ENCODE results near the gene GRHL1.

Gene GRHL1

DNA sequence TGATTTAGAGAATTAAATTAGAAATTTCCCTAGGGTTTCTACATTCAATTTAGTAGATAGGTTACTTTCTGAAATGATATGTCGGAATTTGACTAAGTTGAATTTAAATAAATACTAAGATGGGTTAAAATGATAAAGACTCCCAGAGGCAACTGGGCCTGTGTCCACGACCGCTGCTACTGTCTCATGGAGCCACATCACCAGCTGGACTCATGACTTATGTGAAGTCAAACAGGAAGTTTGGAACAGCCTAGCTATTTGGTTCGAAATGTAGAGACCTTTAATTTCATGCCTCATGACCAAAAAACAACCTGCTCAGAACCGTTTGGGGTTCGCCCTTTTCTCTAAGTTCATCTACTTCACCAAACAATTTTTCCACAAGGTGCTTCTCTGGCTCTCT, 22.2 kb downstream of the GRHL1 start:
- Histone ChIP-seq H3K9me3 (ENCODE audit: control insufficient read depth, insufficient read depth, low read length) (no peaks in the 10 kb centered on the region), H3K36me3 (ENCODE audit: insufficient read depth, low read length) (no peaks in the 10 kb centered on the region), H3K9ac (ENCODE audit: low read depth, low read length) (no peak overlapping the region), H3K4me1 (ENCODE audit: insufficient read depth, low read length) (0 out of 2 replicates have a peak, but pooled peaks cover 8% of the 10 kb centered on the region)

DNA sequence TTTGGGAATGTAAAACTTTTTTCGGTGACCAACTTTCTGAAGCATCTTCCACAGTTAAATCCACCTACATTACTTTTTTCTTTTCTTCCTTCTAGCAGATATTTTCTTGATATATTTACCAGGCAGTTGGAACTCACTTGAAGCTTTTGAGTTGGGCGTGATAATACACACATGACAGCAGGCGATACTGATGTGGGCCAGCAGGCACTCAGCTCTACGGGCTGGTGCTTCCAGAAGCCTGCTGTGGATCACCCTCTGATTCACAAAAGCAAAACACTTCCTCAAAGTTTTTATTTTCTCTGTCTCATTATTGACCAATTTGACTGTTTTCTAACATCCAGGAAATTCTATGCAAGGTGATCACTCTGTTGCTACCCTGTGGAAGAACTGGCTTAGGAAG, 22.9 kb downstream of the GRHL1 start:
- no peaks in the 10 kb centered on the region for H3K9me3 ChIP-seq (ENCODE audit: control insufficient read depth, insufficient read depth, low read length)
- H3K9ac ChIP-seq (ENCODE audit: low read depth, low read length): no peak overlapping the region
- no peaks in the 10 kb centered on the region for H3K36me3 ChIP-seq (ENCODE audit: insufficient read depth, low read length)
- H3K4me1 ChIP-seq (ENCODE audit: insufficient read depth, low read length): 0 out of 2 replicates have a peak, but pooled peaks cover 8% of the 10 kb centered on the region

DNA sequence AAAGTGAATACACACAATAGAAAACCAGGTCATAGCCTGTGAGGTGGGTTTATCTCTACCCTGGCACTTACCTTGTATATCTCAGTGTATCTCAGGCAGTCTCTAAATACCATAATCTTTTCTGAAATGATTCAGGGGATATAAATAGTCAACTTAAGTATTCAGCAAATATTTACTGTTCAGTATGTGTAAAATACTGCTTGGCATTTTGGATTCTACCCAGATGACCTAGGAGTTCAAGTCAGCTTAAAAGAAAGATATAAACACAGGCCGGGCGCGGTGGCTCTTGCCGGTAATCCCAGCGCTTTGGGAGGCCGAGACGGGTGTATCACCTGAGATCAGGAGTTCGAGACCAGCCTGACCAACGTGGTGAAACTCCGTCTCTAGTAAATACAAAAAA, 23.8 kb downstream of the GRHL1 start:
- H3K36me3 ChIP-seq (ENCODE audit: insufficient read depth, low read length): no peaks in the 10 kb centered on the region
- 0 out of 2 replicates have a peak, but pooled peaks cover 8% of the 10 kb centered on the region for H3K4me1 ChIP-seq (ENCODE audit: insufficient read depth, low read length)
- no peaks in the 10 kb centered on the region for H3K9me3 ChIP-seq (ENCODE audit: control insufficient read depth, insufficient read depth, low read length)
- no peak overlapping the region for H3K9ac ChIP-seq (ENCODE audit: low read depth, low read length)

DNA sequence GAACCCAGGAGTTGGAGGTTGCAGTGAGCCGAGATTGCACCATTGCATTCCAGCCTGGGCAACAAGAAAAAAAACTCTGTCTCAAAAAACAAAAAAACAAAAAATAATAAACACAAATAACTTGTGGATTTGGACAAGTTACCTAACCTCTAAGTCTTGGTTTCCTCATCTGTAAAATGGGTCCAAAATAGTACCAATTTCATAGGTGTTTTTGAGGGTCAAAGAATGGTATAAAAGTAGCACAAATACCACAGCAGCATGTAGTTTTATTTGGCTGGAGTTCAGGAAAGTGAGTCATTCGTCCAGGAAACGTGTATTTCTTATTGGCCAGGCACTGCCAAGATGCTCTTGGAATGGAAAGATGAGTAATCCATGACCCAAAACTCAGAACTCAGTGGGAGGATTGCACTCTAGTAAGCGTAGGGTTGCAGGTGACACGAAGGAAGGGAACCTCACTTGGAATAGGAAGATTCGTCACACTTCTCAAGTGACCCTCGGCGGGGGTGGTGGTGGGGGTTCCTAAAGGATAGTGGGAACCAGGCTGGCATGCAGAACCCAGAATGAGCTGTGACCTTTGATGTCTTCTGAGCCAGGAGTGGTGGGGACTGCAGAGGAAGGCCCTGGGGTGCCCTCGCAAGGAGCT, 24.4 kb downstream of the GRHL1 start:
- Histone ChIP-seq H3K9me3 (ENCODE audit: control insufficient read depth, insufficient read depth, low read length) (no peaks in the 10 kb centered on the region), H3K4me1 (ENCODE audit: insufficient read depth, low read length) (0 out of 2 replicates have a peak, but pooled peaks cover 8% of the 10 kb centered on the region), H3K36me3 (ENCODE audit: insufficient read depth, low read length) (no peaks in the 10 kb centered on the region), H3K9ac (ENCODE audit: low read depth, low read length) (no peak overlapping the region)

DNA sequence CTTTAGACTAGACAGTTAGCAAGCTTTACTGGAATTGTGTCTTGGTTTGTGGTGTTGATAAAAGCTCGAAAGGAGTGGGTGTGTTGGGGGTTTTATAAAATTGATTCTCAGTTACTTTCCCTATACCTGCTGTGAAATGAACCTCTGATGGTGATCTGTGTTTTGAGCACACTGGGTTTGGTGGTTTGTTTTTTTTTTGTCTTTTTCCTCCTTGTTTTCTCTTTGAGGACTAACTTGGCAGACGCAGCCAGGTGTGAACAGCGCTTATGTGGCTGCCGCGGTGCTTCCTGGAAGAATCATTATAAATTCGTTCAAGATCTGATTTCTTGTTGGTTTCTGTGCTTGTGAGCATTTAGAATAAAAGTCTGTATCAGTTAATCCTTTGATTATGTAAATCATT, 28.5 kb downstream of the GRHL1 start:
- Histone ChIP-seq H3K9me3 (ENCODE audit: control insufficient read depth, insufficient read depth, low read length) (no peaks in the 10 kb centered on the region), H3K4me1 (ENCODE audit: insufficient read depth, low read length) (no peaks in the 10 kb centered on the region)

DNA sequence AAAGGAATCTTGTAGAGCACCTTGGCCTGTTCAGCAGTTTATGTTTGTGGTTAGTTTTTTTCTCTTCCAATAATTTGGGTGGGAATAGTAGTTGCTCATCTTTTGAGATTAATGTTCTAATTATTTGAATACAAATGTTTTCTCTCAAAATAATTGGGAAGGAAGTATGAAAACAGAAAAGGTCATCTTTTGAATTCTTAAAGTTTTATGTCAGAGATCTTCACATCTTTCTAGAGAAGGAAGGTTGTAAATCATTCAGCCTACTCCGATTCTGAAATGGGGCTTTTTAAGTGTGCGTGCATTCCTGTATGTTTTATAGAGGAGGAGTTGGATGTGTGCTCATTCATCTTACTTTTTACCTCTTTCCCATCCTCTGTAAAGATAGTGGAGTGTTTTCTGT, 29.0 kb downstream of the GRHL1 start:
- Histone ChIP-seq H3K9ac (ENCODE audit: low read depth, low read length) (no peak overlapping the region), H3K4me1 (ENCODE audit: insufficient read depth, low read length) (no peaks in the 10 kb centered on the region), H3K36me3 (ENCODE audit: insufficient read depth, low read length) (no peaks in the 10 kb centered on the region), H3K9me3 (ENCODE audit: control insufficient read depth, insufficient read depth, low read length) (no peaks in the 10 kb centered on the region)

More for the DNA sequence above, 28.5 kb downstream of the GRHL1 start:
- no peaks in the 10 kb centered on the region for H3K36me3 ChIP-seq (ENCODE audit: insufficient read depth, low read length)
- no peak overlapping the region for H3K9ac ChIP-seq (ENCODE audit: low read depth, low read length)

DNA sequence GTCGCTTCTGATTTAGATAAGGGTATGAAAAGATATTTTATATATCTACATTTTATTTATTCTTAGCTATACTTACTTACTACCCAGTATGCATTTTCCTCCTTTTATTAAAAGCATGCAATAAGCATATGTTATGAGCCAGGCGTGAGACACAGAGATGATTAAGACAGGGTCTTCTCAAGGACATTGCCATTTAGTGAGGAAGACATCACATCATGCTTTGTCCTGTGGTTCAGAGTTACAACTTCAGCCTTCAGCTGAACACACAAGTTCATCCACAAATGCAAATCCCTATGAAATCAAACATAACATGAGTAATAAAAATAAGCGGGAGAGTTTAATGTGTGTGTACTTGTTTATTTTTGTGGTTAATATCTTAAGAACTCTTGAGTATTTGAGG, 30.2 kb downstream of the GRHL1 start:
- H3K36me3 ChIP-seq (ENCODE audit: insufficient read depth, low read length): no peaks in the 10 kb centered on the region
- no peaks in the 10 kb centered on the region for H3K9me3 ChIP-seq (ENCODE audit: control insufficient read depth, insufficient read depth, low read length)
- H3K9ac ChIP-seq (ENCODE audit: low read depth, low read length): no peak overlapping the region
- H3K4me1 ChIP-seq (ENCODE audit: insufficient read depth, low read length): no peaks in the 10 kb centered on the region

DNA sequence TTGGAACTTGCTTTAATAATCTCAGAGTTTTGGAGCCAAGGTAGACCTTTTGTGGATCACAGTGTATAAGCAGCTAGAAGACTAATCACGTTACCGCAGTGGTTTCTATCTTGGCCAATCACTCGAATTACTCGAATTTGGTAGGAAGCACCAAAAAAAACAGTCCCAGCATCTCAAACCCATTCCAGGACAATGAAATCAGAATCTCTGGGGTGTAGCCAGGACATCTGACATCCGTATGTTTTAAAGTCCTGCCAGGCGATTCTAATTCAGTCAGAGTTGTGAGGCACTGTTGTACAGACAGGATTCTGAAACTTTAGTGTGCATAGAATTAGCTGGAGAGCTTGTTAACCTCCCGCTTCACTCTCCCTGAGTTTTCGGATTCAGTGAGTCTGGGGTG, 30.8 kb downstream of the GRHL1 start:
- Histone ChIP-seq H3K4me1 (ENCODE audit: insufficient read depth, low read length) (no peaks in the 10 kb centered on the region), H3K9me3 (ENCODE audit: control insufficient read depth, insufficient read depth, low read length) (no peaks in the 10 kb centered on the region), H3K9ac (ENCODE audit: low read depth, low read length) (no peak overlapping the region), H3K36me3 (ENCODE audit: insufficient read depth, low read length) (no peaks in the 10 kb centered on the region)

DNA sequence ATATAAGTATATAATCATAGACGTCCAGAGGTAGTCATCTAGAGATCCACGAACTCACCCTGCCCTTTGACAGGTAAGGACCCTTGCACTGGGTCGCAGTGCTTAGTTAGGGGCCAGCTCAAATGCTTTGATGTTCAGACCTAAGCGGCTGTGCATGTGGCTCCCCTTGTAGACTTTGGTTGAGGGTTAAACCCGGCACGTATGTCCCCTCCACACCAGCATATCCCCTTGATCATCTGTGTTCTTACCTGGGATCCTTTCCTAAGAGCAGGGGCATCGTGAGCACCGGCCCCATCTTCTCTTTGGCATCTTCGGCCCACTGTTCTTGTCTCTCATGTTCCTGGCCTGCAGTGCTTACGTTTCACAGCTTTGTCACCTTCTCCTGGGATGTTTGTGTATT, 31.4 kb downstream of the GRHL1 start:
- Histone ChIP-seq H3K9ac (ENCODE audit: low read depth, low read length) (no peak overlapping the region), H3K4me1 (ENCODE audit: insufficient read depth, low read length) (no peaks in the 10 kb centered on the region), H3K9me3 (ENCODE audit: control insufficient read depth, insufficient read depth, low read length) (no peaks in the 10 kb centered on the region), H3K36me3 (ENCODE audit: insufficient read depth, low read length) (no peaks in the 10 kb centered on the region)

DNA sequence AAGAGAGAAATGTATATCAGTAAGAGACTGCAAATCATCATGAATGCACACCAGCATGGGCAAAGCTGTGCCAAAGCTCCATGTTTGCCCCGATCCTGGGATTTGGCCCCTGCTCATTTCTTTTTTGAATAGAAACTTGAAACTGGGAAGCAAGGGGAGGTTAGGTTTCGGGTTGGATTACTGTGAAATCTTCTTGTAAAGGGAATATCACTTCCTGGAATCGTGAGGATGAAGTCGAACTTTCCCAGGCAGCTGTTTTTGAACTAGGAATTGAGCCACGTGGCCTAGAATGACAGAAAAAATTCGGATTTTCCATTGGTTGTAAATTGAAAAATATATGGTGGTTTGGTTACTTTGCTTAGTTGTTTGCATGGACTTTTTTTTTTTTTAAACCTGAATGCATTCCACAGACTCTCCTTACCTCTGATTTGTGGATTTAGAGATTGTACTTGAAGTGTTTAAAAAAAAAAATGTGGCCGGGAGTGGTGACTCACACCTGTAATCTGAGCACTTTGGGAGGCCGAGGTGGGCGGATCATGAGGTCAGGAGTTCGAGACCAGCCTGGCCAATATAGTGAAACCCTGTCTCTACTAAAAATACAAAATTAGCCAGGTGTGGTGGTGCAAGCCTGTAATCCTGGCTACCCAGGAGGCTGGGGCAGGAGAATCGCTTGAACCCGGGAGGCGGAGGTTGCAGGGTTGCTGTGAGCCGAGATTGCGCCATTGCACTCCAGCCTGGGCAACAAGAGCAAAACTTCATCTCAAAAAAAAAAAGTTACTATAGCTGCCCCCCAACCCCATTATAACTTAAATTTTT, 32.1 kb downstream of the GRHL1 start:
- no peaks in the 10 kb centered on the region for H3K36me3 ChIP-seq (ENCODE audit: insufficient read depth, low read length)
- H3K9ac ChIP-seq (ENCODE audit: low read depth, low read length): no peak overlapping the region
- no peaks in the 10 kb centered on the region for H3K4me1 ChIP-seq (ENCODE audit: insufficient read depth, low read length)
- no peaks in the 10 kb centered on the region for H3K9me3 ChIP-seq (ENCODE audit: control insufficient read depth, insufficient read depth, low read length)

DNA sequence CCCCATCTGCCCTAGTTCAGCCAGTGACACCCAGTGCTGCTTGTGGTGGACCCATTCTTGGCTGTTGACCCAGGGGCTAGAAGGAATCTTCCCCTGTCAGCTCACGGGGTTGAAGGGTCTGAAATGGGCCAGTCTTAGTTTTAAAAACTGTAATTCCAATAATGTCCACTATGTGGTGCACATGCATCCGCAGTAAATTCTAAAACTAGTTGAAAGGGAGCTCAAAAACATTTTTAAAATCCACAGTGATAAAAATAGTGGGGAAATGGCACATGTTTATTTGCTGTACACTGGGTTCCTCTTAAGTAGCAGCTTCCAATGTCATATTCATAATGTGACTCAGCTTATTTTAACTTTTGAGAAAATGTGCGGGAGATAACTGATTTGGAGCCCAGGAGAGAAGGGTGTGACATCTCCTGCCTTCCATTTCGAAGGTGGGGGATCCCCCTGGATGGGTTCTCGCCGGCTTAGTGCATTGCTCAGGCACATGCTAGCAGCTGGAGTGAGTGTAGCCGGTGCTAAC, 32.8 kb downstream of the GRHL1 start:
- Histone ChIP-seq H3K9me3 (ENCODE audit: control insufficient read depth, insufficient read depth, low read length) (no peaks in the 10 kb centered on the region), H3K4me1 (ENCODE audit: insufficient read depth, low read length) (no peaks in the 10 kb centered on the region), H3K9ac (ENCODE audit: low read depth, low read length) (no peak overlapping the region), H3K36me3 (ENCODE audit: insufficient read depth, low read length) (no peaks in the 10 kb centered on the region)

DNA sequence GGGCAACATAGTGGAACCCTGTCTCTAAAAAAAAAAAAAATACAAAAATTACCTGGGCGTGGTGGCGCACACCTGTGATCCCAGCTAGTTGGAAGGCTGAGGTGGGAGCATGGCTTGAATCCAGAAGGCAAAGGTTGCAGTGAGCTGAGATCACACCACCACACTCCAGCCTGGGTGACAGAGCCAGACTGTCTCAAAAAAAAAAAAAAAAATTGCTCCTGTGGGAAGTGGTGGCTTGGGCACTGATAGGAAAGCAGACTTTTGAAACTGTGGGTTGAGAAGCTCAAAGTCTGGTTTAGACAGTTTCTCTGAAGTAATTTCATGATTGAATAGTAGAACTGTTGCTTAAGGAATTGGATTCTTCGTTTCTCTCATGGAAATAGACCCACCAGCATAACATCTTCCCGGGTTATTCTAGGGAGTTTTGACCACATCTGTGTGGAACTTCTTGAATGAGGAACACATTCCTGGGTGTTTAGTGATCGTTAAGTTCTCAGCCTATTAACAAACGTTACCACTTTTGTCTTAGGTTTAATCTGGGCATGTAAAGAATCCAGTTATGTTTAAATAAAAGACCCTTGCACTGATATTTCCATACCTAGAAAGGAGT, 33.5 kb downstream of the GRHL1 start:
- Histone ChIP-seq H3K9me3 (ENCODE audit: control insufficient read depth, insufficient read depth, low read length) (no peaks in the 10 kb centered on the region), H3K9ac (ENCODE audit: low read depth, low read length) (no peak overlapping the region)

DNA sequence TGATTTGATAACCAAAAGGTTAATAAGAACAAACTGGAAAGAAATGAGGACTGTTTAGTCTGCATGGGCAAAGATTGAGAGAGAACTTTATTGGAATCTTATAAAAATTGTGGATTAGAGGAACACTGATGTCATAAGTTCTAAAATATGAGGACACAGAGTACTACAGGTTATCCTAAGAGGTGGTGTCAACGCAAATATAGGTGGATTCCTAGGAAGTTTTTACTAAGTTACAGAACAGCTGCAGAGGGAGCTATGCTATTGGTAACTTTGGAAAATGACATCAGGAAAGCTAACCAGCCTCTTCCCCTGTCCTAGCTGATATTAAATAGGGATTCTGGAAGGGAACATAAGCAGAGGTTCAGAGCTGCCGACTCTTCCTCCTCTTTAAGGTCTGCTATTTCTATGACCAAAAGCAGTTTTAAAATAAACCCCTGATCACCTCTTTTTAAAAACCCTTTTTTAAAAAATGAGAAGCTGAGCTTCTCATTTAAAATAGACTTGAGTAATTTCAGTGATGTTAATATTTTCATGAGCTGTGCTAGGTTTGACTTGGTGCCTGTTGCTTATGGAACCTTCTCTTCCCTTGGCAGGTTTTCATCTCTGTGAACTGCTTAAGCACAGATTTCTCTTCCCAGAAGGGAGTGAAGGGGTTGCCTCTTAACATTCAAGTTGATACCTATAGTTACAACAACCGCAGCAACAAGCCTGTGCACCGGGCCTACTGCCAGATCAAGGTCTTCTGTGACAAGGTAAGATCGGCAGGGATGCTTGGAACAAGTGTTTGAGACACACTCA, 34.2 kb downstream of the GRHL1 start:
- no peak overlapping the region for H3K9ac ChIP-seq (ENCODE audit: low read depth, low read length)
- no peaks in the 10 kb centered on the region for H3K9me3 ChIP-seq (ENCODE audit: control insufficient read depth, insufficient read depth, low read length)
- H3K4me1 ChIP-seq (ENCODE audit: insufficient read depth, low read length): no peaks in the 10 kb centered on the region; the same call in 1 of the 2 replicates
- no peaks in the 10 kb centered on the region for H3K36me3 ChIP-seq (ENCODE audit: insufficient read depth, low read length)

More for the DNA sequence above, 33.5 kb downstream of the GRHL1 start:
- H3K36me3 ChIP-seq (ENCODE audit: insufficient read depth, low read length): no peaks in the 10 kb centered on the region
- H3K4me1 ChIP-seq (ENCODE audit: insufficient read depth, low read length): no peaks in the 10 kb centered on the region

DNA sequence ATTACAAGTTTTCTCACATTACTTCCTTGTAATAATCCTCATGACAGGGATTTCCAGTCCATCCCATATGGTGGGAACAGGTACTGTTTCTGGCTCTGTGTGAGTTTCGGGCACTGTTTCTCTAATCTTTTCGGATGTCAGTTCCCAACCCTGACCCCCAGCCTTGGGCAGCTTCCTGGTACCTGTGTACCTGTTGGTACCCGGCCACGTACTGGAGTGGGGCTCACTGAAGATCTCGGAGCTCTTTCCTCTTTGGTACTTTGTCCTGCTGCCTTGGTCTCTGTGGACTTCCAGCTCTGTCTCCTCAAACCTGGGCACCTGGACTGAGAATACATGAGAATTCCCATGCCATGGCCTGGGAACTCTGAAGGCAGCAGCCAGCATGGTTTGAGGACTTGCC, 36.8 kb downstream of the GRHL1 start:
- H3K4me1 ChIP-seq (ENCODE audit: insufficient read depth, low read length): no peaks in the 10 kb centered on the region; the same call in 1 of the 2 replicates
- no peak overlapping the region for H3K9ac ChIP-seq (ENCODE audit: low read depth, low read length)
- no peaks in the 10 kb centered on the region for H3K36me3 ChIP-seq (ENCODE audit: insufficient read depth, low read length)
- no peaks in the 10 kb centered on the region for H3K9me3 ChIP-seq (ENCODE audit: control insufficient read depth, insufficient read depth, low read length)

All from ES-I3 (cell line).